ENCODE measurements around the gene FHOD3. TPM values are rescaled to one million over a fixed set of nuclear protein-coding genes. Genes with fewer than 3 reads are reported as not detected.

FHOD3 gene
- total and polyA plus RNA-seq, 2 of the 8 experiments (the other 6 are each of a cell fraction or from before 2014, with no cell fraction given): 9.7 to 10.5 TPM

DNA sequence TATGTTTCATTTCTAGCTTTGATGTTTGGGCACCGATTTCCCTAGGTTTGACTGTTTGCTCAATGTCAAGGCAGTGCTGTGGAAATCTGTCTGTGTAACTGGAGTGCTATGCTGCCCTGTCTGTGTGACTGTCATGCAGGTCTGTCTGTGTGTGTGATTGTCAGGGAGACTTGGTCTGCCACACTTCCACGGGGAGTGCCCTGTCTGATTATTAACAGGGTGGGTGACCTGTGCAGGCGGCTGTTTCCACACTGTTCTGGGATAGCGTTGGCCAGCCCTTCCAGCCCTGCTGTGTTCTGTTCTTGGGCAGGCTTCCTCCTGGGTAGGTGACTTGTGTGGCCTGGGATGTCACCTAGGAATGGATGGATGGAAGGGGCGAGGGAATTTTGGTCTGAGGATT, 85.3 kb downstream of the FHOD3 start:
- WGBS, 2 experiments (ENCODE audit: extremely low coverage in 1 of 2, insufficient coverage in 1 of 2, insufficient read length in 1 of 2, insufficient replicate concordance in 2 of 2, low coverage in 1 of 2, low lambda C conversion rate in 2 of 2, missing lambda C conversion rate in 1 of 2): 84% methylated on average over 5 of the region's 5 CpGs; no CpG with 5 or more reads in 1 of the 2 experiments
- Histone ChIP-seq H4K20me1 (replicated peaks in 1 of 2; ENCODE audit: control insufficient read depth in 1 of 2, insufficient read depth in 2 of 2, low read length in 2 of 2) (no peaks in the 10 kb centered on the region), H4K8ac (ENCODE audit: extremely low read depth, insufficient read depth, low read length) (no peak overlapping the region), H2AK5ac (ENCODE audit: low read depth, low read length) (no peak overlapping the region), H3K4me3 (ENCODE audit: extremely low read depth in 1 of 4, insufficient read depth in 2 of 4, low read depth in 3 of 4, low read length in 4 of 4) (no peak overlapping the region), H3K14ac (ENCODE audit: insufficient read length) (no peak overlapping the region), H4K5ac (ENCODE audit: insufficient read length, low read depth, low read length) (no peak overlapping the region), H3K27ac (ENCODE audit: low read depth, low read length) (no peak overlapping the region), H3K79me2 (ENCODE audit: control insufficient read depth in 1 of 2, insufficient read depth in 2 of 2, low read length in 2 of 2) (no peaks in the 10 kb centered on the region), H3K9me3 (ENCODE audit: insufficient read depth in 2 of 2, low read depth in 1 of 2, low read length in 1 of 2) (no peaks in the 10 kb centered on the region), H2BK15ac (ENCODE audit: low read length) (no peak overlapping the region), H2BK5ac (ENCODE audit: low read depth, low read length) (no peak overlapping the region), H2AFZ (ENCODE audit: low read length) (no peak overlapping the region), H3K4me1 (replicated peaks in 1 of 4; ENCODE audit: control insufficient read depth in 3 of 4, insufficient read depth in 4 of 4, low read length in 3 of 4) (no peaks in the 10 kb centered on the region), H4K91ac (replicated peaks; ENCODE audit: insufficient read length, low read length) (no peak overlapping the region), H3K79me1 (ENCODE audit: low read depth, low read length) (no peaks in the 10 kb centered on the region), H3K23ac (ENCODE audit: insufficient read length) (no peak overlapping the region), H3K56ac (replicated peaks; ENCODE audit: insufficient read length, low read depth, low read length) (no peak overlapping the region), H3K36me3 (ENCODE audit: control insufficient read depth in 2 of 4, insufficient read depth in 4 of 4, low read length in 3 of 4) (no peaks in the 10 kb centered on the region), H2BK12ac (ENCODE audit: low read depth, low read length) (no peak overlapping the region), H3K27me3 (replicated peaks in 1 of 4; ENCODE audit: control insufficient read depth in 3 of 4, extremely low read depth in 1 of 4, insufficient read depth in 3 of 4, low read length in 3 of 4) (no peaks in the 10 kb centered on the region), H3K4me2 (ENCODE audit: insufficient read depth in 1 of 2, low read depth in 2 of 2, low read length in 2 of 2) (no peak overlapping the region), H3K9ac (replicated peaks in 1 of 4; ENCODE audit: extremely low read depth in 1 of 4, low read depth in 3 of 4, low read length in 3 of 4) (no peak overlapping the region), H3K4ac (replicated peaks; ENCODE audit: insufficient read length, low read depth, low read length) (no peak overlapping the region), H2BK120ac (replicated peaks; ENCODE audit: low read depth, low read length) (no peak overlapping the region), H3K23me2 (ENCODE audit: low read depth, low read length) (no peaks in the 10 kb centered on the region), H3K18ac (ENCODE audit: extremely low read depth, low read length) (no peak overlapping the region), H2BK20ac (ENCODE audit: low read length) (no peak overlapping the region)
- ChIA-PET CTCF (ENCODE audit: partially characterized antibody) (interaction anchor here (1.2 kb wide), 1 partner anchor 20 kb away, joined by 3 read pairs; no protein-coding TSS in a partner anchor), POLR2A (ENCODE audit: partially characterized antibody) (no interaction called here)
- FAIRE-seq (no peak), DNase-seq (ENCODE audit: low read depth in 1 of 2, low spot score in 2 of 2) (no peak)
- TF ChIP-seq GABPA (IDR thresholded peaks at IDR 0.05; ENCODE audit: borderline replicate concordance, insufficient read depth, low read length) (no peak), SIN3A (conservative IDR thresholded peaks at IDR 0.05 in 1 of 2, IDR thresholded peaks at IDR 0.05 in 1 of 2; ENCODE audit: low read depth in 1 of 2, low read length in 2 of 2) (no peak), POLR2A (IDR thresholded peaks at IDR 0.05; ENCODE audit: control extremely low read depth in 1 of 2, low read depth in 2 of 2, low read length in 2 of 2) (no peak)
